GM18511 (cell line): Measurements from ENCODE around the gene CD70.
"Not testable (repeated sequence)": the region's sequence is repeated elsewhere in the genome, so short reads cannot be mapped to it uniquely, and the experiment has no call there.

ENCODE experiments used
- ATAC-seq: cut with Tn5 transposase; IDR thresholded peaks from one replicate; pipeline ENCODE4 v1.9.1; 2021; ENCODE audit warnings: mild to moderate bottlenecking, moderate library complexity; ENCODE audit not compliant: unreplicated experiment

Gene CD70

DNA sequence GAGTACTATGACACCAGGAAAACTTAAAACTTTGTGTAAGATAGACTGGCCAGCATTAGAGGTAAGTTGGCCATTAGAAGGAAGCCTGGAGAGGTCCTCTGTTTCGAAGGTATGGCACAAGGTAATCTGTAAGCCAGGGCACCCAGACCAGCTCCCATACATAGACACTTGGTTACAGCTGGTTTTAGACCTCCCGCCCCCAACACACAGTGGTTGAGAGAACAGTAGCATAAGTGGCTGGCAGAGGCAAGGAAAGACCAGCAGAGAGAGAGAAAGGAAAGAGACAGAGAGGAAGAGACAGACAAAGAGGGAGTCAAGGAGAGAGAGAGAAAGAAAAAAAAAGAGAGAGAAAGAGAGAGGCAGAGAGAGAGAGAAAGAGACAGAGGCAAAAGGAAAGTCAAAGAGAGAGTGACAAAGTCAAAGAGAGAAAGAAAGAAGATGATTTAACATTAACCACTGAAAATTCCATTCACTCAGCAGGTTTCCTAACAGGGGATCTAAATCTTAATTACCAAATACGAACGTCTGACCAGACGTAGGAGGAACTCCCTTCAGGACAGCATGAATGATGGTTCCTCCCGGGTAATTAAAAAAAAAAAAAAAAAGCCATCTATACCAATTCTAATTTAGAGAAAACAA, 7.4 kb upstream of the CD70 start:
- ATAC-seq = not testable (repeated sequence)

DNA sequence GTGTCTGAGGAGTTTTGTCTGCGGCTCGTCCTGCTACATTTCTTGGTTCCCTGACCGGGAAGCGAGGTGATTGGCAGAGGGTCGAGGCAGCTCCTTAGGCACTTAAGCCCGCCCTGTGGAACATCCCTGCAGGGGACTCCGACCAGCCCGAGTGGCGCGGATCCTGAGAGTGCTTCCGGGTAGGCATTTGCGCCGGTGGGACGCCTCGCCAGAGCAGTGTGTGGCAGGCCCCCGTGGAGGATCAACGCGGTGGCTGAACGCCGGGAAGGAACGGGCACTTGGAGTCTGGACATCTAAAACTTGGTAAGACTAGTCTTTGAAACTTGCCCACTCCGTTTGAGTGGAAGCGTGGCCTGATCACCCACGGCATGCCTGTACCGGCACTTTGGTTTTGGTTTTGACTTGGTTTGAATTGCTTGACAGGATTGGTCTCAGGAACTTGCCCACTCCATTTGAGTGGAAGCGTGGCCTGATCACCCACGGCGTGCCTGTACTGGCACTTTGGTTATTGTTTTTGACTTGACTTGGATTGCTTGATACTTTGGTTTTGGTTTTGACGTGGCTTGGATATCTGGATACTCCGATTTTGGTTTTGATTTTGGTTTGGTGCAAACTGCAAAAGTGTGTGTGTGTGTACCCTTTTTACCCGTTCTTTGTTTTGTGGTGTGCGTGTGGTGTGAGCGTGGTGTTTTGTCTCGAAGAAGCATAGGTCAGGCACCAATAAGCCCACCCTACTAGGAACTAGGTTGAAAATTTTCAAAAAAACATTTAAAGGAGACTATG, 6.7 kb upstream of the CD70 start:
- ATAC-seq = not testable (repeated sequence)

DNA sequence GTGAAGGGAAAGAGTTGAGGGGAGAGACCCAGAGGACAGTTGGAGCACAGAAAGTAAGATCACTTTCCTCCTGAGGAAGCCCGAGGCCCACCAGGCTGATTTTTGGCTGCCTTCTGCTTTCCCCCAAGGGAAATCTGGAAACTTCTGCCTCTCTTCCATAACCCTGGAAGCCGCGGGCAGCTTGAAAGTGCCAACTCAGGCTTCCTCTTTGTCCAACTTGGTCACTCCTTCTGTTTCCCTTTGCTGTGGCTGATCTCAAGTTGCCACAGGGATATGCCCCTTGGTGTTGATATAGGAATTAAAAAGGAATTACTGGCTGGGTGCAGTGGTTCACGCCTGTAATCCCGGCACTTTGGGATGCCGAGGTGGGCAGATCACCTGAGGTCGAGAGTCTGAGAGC, 5.7 kb upstream of the CD70 start:
- no peak for ATAC-seq

DNA sequence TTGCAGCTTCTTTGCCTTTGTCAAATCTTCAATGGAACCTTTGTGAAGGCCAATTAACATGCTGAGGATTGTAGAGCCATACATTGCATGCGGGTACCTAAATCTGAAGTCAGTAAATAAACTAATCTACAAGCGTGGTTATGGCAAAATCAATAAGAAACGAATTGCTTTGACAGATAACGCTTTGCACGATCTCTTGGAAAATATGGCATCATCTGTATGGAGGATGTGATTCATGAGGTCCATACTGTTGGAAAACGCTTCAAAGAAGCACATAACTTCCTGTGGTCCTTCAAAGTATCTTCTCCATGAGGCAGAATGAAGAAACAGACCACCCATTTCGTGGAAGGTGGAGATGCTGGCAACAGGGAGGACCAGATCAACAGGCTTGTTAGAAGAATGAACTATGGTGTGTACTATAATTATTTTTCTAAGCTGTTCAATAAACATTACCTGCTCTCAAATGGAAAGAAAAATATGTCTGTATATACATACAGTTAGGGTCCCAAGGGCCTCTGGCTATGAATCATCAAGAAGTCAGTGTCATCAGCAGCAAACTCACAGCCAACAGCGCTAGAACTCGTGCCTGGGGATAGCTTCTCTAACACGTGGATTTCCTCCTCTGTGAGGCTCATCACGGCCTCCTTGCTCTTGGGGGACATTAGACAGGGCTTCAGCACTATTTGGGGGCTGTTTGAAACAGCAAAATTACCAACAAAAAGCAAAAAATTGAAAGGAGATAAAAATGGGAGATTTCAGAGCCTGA, 2.9 kb upstream of the CD70 start:
- ATAC-seq = no peak

DNA sequence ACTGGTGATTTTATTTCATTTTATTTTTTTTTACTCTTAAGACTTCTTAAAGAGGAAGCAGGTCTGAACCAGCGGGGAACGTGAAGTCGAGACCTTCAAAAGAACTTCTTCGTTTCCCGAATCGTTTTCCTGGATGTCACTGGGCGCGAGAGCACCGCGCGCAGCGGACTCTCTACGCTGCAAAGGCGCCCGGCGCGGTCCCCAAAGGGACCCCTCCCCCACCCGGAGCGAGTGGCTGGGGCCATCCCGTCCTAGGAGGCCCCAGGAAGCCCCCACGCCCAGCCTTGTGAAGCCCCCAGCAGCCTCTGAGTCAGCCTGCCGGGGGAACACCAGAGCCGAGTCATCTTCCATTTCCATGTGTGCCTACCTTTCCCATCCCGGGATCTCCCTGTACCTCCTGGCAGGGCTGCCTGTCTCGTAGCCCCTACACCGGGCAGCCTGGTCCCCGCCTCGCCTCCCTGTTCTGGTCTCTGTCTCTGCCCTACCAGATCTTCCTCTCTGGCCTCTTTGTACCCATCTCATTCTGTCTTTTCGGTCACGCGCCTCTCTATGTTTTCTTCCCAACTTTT, 608 bp downstream of the CD70 start:
- no peak for ATAC-seq

DNA sequence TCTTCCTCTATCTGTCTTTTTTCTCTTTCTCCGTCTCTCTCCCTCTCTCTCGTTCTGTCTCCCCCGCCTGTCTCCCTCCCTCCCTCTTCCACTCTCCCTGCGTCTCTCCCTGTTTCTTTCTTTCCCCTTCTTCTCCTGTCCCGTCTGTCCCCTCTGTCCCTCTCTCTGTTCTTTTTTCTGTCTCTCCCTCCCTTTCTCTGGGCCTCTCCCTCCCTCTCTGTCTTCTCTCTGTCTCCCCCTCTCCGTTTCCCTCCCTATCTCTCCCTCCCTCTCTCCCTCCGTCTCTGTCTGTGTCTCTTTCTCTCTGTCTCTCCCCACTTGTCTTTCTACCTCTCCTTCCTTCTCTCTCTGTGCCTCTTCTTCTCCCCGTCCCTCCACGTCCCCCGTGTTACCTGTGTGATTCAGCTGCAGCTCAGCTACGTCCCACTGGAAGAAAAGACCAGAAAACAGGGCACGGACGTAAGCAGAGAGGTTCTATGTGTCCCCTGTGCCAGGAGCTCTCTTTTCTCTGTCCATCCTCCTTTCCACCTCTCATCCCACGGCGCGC, 1.2 kb downstream of the CD70 start:
- no peak for ATAC-seq

DNA sequence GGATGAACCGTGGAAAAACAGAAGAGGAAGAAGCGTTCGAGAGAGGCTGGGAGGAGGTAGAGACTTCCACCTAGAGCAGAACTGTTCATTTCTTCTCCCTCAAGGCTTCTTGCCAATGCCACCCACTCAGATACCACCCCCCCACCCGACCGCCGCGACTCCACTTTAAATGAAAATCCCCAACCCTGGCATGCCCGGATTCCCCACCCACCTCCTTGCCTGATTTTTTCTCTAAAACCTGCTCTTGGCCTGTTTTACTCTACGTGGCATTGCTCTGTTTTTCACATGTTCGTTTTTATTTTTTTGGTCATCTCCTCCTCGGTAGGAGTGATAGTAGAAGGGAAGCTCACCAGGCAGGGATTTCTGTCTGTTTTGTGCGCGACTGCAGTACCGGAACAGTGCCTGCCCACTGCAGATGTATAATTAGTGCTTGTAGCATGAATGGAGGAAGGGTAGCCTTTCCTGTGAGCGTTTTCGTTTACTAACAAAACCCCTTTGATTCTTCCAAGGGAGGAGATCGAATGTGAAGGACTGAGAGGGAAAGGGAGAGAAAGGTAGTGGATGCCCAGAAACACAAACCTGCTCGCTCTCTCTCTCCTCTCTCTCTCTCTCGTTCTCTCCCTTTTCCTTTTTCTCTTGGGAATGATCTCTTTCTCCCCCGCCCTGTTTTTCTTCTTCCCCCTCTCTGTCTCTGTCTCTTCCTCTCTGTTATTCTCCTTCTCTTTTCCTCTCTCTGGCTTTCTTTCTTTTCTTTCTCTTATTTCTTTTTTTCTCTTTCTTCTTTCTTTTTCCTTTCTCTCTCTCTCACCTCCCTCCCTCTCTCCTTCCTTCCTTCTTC, 2.2 kb downstream of the CD70 start:
- no peak for ATAC-seq

DNA sequence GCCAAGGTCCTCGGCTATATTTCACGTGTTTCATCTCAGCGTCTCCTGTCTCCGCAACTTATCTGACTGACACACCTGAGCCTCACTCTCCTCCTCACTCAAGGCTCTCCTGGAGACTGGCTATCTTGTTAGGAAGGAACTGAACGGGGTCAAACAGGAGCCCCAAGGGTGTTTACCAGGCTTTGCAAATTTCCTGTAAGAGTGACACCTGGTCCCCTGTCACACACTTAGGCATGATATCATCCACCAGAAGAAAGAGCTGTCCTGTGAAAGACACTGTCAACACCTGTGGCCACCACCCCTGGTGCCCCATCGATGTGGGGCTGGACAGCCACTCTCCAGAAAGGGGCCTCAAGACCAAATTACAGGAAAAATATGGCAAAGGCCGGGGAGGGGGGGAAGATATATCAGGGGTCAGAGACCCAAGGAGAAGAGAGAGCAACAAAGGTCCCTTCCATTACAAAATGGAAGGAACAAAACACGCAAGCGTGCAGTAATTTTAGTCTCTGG, 2.9 kb downstream of the CD70 start:
- no peak for ATAC-seq

DNA sequence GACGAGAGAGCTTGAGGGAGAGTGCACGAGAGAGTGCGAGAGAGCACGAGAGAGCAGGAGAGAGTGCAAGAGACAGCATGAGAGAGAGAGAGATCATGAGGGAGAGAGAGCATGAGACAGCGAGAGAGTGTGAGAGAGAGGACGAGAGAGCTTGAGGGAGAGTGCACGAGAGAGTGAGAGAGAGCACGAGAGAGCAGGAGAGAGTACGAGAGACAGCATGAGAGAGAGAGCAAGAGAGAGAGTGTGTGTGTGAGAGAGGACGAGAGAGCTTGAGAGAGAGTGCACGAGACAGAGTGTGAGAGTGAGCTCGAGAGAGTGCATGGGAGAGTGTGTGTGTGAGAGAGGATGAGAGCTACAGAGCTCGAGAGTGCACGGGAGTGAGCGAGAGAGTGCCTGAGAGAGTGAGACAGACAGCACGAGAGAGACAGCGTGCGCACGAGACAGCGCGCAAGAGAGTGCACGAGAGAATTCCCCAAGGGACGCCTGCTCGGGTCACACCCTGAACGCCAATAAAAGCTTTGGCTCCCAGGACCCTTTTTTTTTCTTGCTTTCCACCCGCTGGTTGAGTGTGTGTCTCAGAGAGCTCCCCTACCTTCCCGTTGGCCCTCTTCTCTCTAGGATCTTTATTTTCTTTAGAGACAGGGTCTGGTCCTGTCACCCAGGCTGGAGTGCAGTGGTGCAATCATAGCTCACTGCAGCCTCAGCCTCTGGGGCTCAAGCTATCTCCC, 3.7 kb downstream of the CD70 start:
- no peak for ATAC-seq

DNA sequence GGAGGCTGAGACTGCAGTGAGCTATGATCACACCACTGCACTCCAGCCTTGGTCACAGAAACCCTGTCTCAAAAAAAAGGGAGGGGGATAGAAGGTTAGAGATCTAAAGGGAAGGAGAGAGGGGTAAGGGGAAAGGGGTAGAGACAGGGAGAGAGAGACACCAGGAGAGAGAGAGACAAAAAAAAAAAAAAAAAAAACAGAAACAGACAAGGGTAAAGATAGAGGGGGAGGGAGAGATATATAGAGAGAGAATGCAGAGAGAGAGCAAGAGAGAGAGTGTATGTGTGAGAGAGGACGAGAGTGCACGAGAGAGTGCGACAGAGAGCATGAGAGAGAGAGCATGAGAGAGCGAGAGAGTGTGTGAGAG, 4.2 kb downstream of the CD70 start:
- ATAC-seq = no peak

DNA sequence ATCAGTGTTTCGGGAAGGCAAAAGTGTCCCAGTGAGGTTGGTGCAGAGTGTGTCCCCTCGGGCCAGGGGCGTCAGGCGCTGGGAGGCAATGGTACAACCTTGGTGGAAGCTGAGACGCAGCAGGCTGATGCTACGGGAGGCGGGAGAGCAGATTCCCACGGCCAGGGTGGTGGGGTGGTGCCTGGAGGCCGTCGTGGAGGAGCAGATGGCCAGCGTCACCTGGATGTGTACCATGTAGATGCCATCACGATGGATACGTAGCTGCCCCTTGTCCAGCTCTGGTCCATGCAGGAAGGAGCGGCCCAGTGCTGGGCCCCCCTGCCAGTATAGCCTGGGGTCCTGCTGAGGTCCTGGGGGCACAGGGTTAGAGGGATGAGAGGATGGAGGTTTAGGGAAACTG, 4.9 kb downstream of the CD70 start:
- no peak for ATAC-seq

DNA sequence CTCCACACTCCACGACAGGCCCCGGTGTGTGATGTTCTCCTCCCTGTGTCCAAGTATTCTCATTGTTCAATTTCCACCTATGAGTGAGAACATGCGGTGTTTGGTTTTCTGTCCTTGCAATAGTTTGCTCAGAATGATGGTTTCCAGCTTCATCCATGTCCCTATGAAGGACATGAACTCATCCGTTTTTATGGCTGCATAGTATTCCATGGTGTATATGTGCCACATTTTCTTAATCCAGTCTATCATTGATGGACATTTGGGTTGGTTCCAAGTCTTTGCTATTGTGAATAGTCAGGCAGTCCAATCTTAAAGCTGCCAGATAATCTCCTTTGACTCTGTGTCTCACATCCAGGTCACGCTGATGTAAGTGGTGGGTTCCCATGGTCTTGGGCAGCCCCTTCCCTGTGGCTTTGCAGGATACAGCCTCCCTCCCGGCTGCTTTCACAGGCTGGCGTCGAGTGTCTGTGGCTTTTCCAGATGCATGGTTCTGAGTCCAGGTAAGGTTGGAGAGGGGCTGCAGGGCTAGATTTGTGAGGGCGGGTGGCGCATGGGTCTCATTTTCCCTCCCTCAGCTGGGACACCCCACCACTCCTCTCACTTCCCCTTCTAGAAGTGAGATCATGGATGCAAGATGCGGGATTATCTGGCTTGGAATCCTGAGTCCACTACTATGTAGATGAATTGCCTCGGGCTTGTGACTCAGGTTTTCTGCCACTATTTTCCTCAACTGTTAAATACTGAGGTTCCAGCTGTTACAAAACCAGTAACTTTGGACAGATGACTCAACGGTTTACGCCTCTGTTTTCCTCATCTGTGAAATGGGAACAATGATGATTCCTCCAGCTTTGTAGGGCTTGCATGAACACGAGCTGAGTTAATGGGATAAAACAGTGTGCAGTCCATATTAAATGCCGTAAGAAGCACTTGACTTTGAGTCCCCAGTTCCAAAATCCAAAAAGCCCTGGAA, 8.2 kb downstream of the CD70 start:
- not testable (repeated sequence) for ATAC-seq

DNA sequence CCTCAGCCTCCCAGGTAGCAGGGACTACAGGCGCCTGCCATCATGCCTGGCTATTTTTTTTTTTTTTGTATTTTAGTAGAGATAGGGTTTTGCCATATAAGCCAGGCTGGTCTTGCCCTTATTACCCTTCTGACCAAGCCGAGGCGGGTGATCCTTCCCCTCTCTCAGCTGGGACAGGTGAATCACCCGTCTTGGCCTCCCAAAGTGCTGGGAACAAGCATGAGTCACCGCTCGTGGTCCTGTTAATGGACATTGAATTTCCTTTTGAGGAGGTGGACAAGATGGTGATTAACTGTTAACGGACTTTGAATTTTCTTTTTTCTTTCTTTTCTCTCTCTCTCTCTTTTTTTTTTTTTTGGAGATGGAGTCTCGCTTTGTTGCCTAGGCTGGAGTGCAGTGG, 10.6 kb downstream of the CD70 start:
- ATAC-seq = no peak

DNA sequence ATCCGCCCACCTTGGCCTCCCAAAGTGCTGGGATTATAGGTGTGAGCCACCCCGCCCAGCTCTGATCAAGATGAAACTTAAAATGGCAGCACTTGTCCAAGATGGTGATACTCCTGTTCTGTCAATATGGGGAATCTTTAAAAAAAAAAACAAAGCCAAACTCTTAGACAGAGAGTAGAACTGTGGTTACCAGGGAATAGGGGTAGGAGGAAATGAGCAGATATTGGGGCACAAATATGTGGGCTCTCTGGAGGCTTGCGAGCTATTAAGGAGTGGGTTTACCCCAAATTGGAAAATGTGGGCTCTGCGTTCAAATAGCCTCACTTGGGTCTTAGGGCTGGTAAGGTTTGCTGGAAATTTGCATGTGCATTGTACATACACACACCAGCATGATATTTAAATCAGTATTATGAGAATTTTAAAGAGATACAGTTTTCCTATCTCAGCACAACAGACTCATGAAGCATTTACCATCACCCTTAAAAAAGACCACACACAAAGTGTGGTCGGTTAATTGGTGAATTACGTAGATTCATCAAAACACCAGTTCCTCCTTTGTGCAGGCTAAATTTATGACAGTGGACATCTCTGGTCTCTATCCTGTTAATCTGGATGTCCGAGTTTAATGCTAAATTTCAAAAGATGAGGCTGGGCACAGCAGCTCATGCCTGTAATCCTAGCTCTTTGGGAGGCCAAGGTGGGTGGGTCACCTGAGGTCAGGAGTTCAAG, 11.3 kb downstream of the CD70 start:
- ATAC-seq = no peak

DNA sequence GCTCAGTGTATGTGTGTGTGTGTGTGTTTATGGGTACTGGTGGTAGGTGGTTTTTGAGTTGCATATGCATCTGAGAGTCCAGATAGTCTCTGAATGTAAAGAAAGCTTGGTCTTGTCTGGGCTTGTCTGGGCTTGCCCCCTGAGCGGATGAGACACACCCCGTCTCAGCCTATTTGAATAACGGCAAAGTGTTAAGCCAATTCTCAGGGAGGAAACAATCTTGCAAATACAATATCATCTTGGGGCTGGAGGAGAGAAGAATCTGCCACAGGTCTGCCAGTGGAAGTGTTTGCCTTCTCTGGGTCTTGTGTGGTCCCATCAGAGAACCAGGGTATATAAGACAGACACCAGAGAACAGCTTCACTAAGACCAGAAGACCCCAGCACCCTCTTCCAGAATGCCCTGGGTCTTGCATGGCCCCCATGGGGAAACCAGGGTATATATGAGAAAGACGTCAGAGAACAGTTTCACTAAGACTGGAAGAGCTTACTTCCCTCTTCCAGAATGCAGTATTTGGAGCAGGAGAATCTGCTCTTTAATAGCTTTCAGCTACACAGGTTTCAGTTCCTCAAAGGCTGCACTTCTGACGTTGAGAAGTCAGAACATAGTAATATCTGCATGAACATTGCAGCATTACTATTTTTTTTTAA, 13.3 kb downstream of the CD70 start:
- ATAC-seq = peak; percentile 79

DNA sequence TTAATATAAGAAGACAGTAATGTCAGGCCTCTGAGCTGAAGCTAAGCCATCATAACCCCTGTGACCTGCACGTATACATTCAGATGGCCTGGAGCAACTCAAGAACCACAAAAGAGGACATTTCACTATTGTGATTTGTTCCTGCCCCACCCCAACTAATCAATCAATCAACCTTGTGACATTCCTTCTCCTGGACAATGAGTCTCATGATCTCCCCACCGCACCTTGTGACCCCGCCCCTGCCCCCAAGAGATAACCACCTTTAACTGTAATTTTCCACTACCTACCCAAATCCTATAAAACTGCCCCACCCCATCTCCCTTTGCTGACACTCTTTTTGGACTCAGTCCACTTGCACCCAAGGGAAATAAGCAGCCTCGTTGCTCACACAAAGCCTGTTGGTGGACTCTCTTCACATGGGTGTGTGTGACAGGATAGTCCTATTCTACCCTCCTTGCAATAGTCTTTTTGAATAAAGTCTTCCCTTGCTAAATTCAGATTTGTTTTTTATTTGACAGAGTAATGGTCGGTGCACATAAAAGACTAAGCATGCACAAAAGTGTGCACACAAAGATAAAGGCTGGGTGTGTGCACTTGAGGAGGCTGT, 14.0 kb downstream of the CD70 start:
- ATAC-seq = no peak

DNA sequence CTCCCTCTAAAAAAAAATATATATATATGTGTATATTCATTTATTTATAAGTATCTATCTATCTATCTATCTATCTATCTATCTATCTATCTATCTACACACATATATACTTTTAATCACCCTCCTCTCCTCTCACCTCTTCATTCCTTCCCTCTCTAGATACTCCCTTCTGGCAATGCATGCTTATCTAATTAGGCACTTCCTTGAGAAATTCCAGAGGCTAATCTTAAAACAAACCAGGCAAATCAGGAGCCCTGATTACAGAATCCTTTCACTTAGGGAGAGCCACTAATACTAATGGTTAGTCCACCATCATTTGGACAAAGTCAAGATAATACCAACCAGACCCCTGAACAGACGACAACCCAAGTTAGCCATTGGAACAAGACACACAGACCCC, 17.6 kb downstream of the CD70 start:
- no peak for ATAC-seq
